ENCODE results near the gene ZGLP1. TPM values are rescaled to one million over a fixed set of nuclear protein-coding genes. Genes with fewer than 3 reads are reported as not detected.

ZGLP1 gene
- total and polyA plus RNA-seq, 2 of the 13 experiments (the other 11 are each of a cell fraction or from before 2014, with no cell fraction given) = 2.4 to 3.0 TPM

- peak; percentile 57; the same call in 1 of the 2 replicates for TF ChIP-seq CSRNP1 (CRISPR knock-in tag; IDR thresholded peaks at IDR 0.05)
- no peak for TF ChIP-seq TCF12 (IDR thresholded peaks at IDR 0.05)
- TF ChIP-seq TCF12 (CRISPR knock-in tag; IDR thresholded peaks at IDR 0.05) = peak; percentile 66; the same call in 1 of the 2 replicates
- TF ChIP-seq ZNF256 (CRISPR knock-in tag; conservative IDR thresholded peaks at IDR 0.05) = no peak
- no peak; the same call in none of the 2 replicates for TF ChIP-seq BORCS8-MEF2B (CRISPR knock-in tag; IDR thresholded peaks at IDR 0.05)
- TF ChIP-seq TERF1 (CRISPR knock-in tag; IDR thresholded peaks at IDR 0.05) = no peak
- peak; percentile 74 for TF ChIP-seq POLR2AphosphoS5 (IDR thresholded peaks at IDR 0.05; ENCODE audit: low read depth, low read length)
- no peak for TF ChIP-seq FOXK1 (CRISPR knock-in tag; IDR thresholded peaks at IDR 0.05; ENCODE audit: borderline replicate concordance, low read depth)
- peak; percentile 76 for TF ChIP-seq ZNF687 (CRISPR knock-in tag; IDR thresholded peaks at IDR 0.05)
- TF ChIP-seq ZFP91 (CRISPR knock-in tag; IDR thresholded peaks at IDR 0.05; ENCODE audit: borderline replicate concordance) = peak; percentile 69
- TF ChIP-seq KDM6A (CRISPR knock-in tag; IDR thresholded peaks at IDR 0.05; ENCODE audit: low read depth) = no peak; the same call in 1 of the 2 replicates
- peak; percentile 39; the same call in 1 of the 2 replicates for TF ChIP-seq MYNN (CRISPR knock-in tag; IDR thresholded peaks at IDR 0.05; ENCODE audit: low read depth)
- no peak for TF ChIP-seq ZNF816 (CRISPR knock-in tag; IDR thresholded peaks at IDR 0.05; ENCODE audit: borderline replicate concordance)
- TF ChIP-seq ZNF703 (CRISPR knock-in tag; IDR thresholded peaks at IDR 0.05; ENCODE audit: borderline replicate concordance) = no peak
- peak; percentile 88 for TF ChIP-seq ZNF160 (CRISPR knock-in tag; IDR thresholded peaks at IDR 0.05)
- TF ChIP-seq ZNF512B (CRISPR knock-in tag; IDR thresholded peaks at IDR 0.05; ENCODE audit: borderline replicate concordance) = no peak
- peak; percentile 64; the same call in 1 of the 2 replicates for TF ChIP-seq ZNF564 (CRISPR knock-in tag; IDR thresholded peaks at IDR 0.05)
Measured at GRCh38 chr19:10332965-10333757, 23.5 kb upstream of the ZGLP1 start, which contains the start of gene RAVER1 (continued).

Data from HepG2 (cell line).